Thyroid gland (tissue), 4 donors: ENCODE results near the gene RHEB.

Experiments used
- POLR2A ChIP-seq, 2 donors: fragments of 450-650 bp; IDR thresholded peaks; one replicate each; pipeline ENCODE4 v1.6.1; 2017; ENCODE audit warnings: antibody characterized with exemption in 2 of 2, mild to moderate bottlenecking in 2 of 2, moderate library complexity in 1 of 2
- TF ChIP-seq, protein P1 (sequence below), 6 experiments: fragments of 200-600 bp in 3 of 6; fragments of 450-650 bp in 3 of 6; sonication (generic) in 3 of 6; IDR thresholded peaks; one replicate each; pipeline ENCODE4 v1.5.1; 2016 to 2019; ENCODE audit warnings: antibody characterized with exemption in 6 of 6, mild to moderate bottlenecking in 2 of 6, inconsistent platforms in 1 of 6, moderate library complexity in 1 of 6

DNA sequence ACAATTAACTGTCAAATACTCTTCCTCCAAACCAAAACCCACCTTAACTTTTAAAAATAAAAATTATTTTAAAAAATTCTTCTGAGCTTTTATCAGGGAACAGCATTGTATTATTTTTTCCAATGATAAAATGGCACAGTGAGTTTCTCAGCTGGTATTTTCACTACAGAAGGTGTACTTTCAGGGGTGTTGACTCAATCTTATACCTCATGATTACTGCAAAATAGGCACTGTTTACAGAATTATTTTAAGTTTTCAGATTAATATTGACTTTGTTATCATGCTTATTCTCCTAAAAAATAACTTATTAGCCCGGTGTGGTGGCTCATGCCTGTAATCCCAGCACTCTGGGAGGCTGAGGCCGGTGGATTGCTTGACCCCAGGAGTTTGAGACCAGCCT is 24.3 kb downstream of the RHEB start:
- TF ChIP-seq, protein P1, sequence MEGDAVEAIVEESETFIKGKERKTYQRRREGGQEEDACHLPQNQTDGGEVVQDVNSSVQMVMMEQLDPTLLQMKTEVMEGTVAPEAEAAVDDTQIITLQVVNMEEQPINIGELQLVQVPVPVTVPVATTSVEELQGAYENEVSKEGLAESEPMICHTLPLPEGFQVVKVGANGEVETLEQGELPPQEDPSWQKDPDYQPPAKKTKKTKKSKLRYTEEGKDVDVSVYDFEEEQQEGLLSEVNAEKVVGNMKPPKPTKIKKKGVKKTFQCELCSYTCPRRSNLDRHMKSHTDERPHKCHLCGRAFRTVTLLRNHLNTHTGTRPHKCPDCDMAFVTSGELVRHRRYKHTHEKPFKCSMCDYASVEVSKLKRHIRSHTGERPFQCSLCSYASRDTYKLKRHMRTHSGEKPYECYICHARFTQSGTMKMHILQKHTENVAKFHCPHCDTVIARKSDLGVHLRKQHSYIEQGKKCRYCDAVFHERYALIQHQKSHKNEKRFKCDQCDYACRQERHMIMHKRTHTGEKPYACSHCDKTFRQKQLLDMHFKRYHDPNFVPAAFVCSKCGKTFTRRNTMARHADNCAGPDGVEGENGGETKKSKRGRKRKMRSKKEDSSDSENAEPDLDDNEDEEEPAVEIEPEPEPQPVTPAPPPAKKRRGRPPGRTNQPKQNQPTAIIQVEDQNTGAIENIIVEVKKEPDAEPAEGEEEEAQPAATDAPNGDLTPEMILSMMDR (IDR thresholded peaks at IDR 0.05): no peak
- no peak for TF ChIP-seq POLR2A (IDR thresholded peaks at IDR 0.05)
